Mesenchymal stem cell (in vitro differentiated cells and primary cell): ENCODE measurements around the gene BAIAP2.

ENCODE experiments used
- DNase-seq: peaks from one replicate; pipeline ENCODE4 v3.0.0-alpha.2; 2013
- H2AFZ ChIP-seq: one replicate; pipeline ENCODE4 v1.6.1; 2013; ENCODE audit warnings: low read depth, mild to moderate bottlenecking, control low read depth, inconsistent platforms, low read length, moderate library complexity
- H2AK5ac ChIP-seq: 2 replicates; pipeline ENCODE4 v1.6.1; 2013; ENCODE audit warnings: low read length, moderate library complexity, mild to moderate bottlenecking, inconsistent platforms; ENCODE audit not compliant: severe bottlenecking
- H2BK120ac ChIP-seq: one replicate; pipeline ENCODE4 v1.6.1; 2013; ENCODE audit warnings: low read depth, mild to moderate bottlenecking, inconsistent platforms, low read length, moderate library complexity
- H2BK12ac ChIP-seq, 2 experiments: one replicate each; pipeline ENCODE4 v1.6.1; 2013; ENCODE audit warnings: inconsistent platforms in 2 of 2, low read length in 2 of 2, mild to moderate bottlenecking in 2 of 2, moderate library complexity in 2 of 2, control low read depth in 1 of 2
- H2BK15ac ChIP-seq: one replicate; pipeline ENCODE4 v1.6.1; 2013; ENCODE audit warnings: mild to moderate bottlenecking, low read depth, inconsistent platforms; ENCODE audit not compliant: poor library complexity, severe bottlenecking
- H2BK5ac ChIP-seq: 2 replicates; pipeline ENCODE4 v1.6.1; 2013; ENCODE audit warnings: low read depth, mild to moderate bottlenecking, low read length, control low read depth, inconsistent platforms; ENCODE audit not compliant: poor library complexity, severe bottlenecking
- H3K14ac ChIP-seq, 2 experiments: one replicate each; pipeline ENCODE4 v1.6.1; 2013; ENCODE audit warnings: inconsistent platforms in 2 of 2, low read length in 2 of 2, control low read depth in 1 of 2, mild to moderate bottlenecking in 1 of 2, moderate library complexity in 1 of 2
- H3K18ac ChIP-seq, 2 experiments: one replicate each; pipeline ENCODE4 v1.6.1; 2013; ENCODE audit warnings: inconsistent platforms in 2 of 2, low read length in 2 of 2, control low read depth in 1 of 2, low read depth in 1 of 2, mild to moderate bottlenecking in 1 of 2
- H3K23ac ChIP-seq, 2 experiments: one replicate each; pipeline ENCODE4 v1.6.1; 2013; ENCODE audit warnings: inconsistent platforms in 2 of 2, low read length in 2 of 2, mild to moderate bottlenecking in 2 of 2, moderate library complexity in 2 of 2, control low read depth in 1 of 2
- H3K27ac ChIP-seq: 2 replicates; pipeline ENCODE4 v1.5.1; 2013; ENCODE audit warnings: mild to moderate bottlenecking, moderate library complexity, low read length, control low read depth, inconsistent platforms; ENCODE audit not compliant: poor library complexity, severe bottlenecking
- H3K27me3 ChIP-seq, 2 experiments: 2 replicates each; pipeline versions ENCODE4 v1.6.1 to v1.7.0; 2013; ENCODE audit warnings: low read length in 2 of 2, mild to moderate bottlenecking in 2 of 2, moderate library complexity in 2 of 2, control low read depth in 1 of 2, inconsistent platforms in 1 of 2; ENCODE audit not compliant: control insufficient read depth in 1 of 2, insufficient read depth in 1 of 2
- H3K36me3 ChIP-seq, 2 experiments: 2 replicates each; pipeline versions ENCODE4 v1.6.1 to v1.7.0; 2013; ENCODE audit warnings: low read length in 2 of 2, control low read depth in 1 of 2, inconsistent platforms in 1 of 2, low read depth in 1 of 2, mild to moderate bottlenecking in 1 of 2; ENCODE audit not compliant: insufficient read depth in 2 of 2, control insufficient read depth in 1 of 2
- H3K4ac ChIP-seq, 2 experiments: one replicate each; pipeline ENCODE4 v1.6.1; 2013; ENCODE audit warnings: inconsistent platforms in 2 of 2, low read length in 2 of 2, mild to moderate bottlenecking in 2 of 2, moderate library complexity in 2 of 2, control low read depth in 1 of 2, low read depth in 1 of 2
- H3K4me1 ChIP-seq: 2 replicates; pipeline ENCODE4 v1.6.1; 2013; ENCODE audit warnings: low read depth, low read length, control low read depth; ENCODE audit not compliant: control insufficient read depth, insufficient read depth
- H3K4me2 ChIP-seq: 2 replicates; pipeline ENCODE4 v1.6.1; 2013; ENCODE audit warnings: low read length, mild to moderate bottlenecking, inconsistent platforms; ENCODE audit not compliant: poor library complexity, severe bottlenecking
- H3K4me3 ChIP-seq, 2 experiments: 2 replicates each; pipeline versions ENCODE4 v1.5.1 to v1.7.0; 2013; ENCODE audit warnings: low read length in 2 of 2, mild to moderate bottlenecking in 2 of 2, control low read depth in 1 of 2, low read depth in 1 of 2; ENCODE audit not compliant: insufficient read depth in 1 of 2
- H3K79me1 ChIP-seq: replicated peaks from 2 replicates; pipeline ENCODE4 v1.6.1; 2013; ENCODE audit warnings: mild to moderate bottlenecking, control low read depth, low read length, inconsistent platforms; ENCODE audit not compliant: poor library complexity, severe bottlenecking
- H3K9ac ChIP-seq: 2 replicates; pipeline ENCODE4 v1.7.0; 2013; ENCODE audit warnings: mild to moderate bottlenecking, low read length, moderate library complexity
- H3K9me3 ChIP-seq: 2 replicates; pipeline ENCODE4 v1.7.0; 2013; ENCODE audit warnings: mild to moderate bottlenecking, low read length; ENCODE audit not compliant: control insufficient read depth
- H4K8ac ChIP-seq: one replicate; pipeline ENCODE4 v1.6.1; 2013; ENCODE audit warnings: inconsistent platforms, mild to moderate bottlenecking, low read length, moderate library complexity
- H4K91ac ChIP-seq: one replicate; pipeline ENCODE4 v1.6.1; 2013; ENCODE audit warnings: mild to moderate bottlenecking, low read length, inconsistent platforms
- WGBS: methylation state at CpG from one replicate; pipeline ENCODE4 v1.1.7; 2013; ENCODE audit warnings: mixed read lengths; 5-methylcytosine and 5-hydroxymethylcytosine counted together

The BAIAP2 gene

GRCh38 chr17:81022344-81022676, 12.6 kb upstream of the BAIAP2 start:
- no peak overlapping the region for H3K9ac ChIP-seq

GRCh38 chr17:81025065-81025740, 9.7 kb upstream of the BAIAP2 start:
- no peak overlapping the region for H2AK5ac ChIP-seq
- H3K9ac ChIP-seq, result no peak overlapping the region
- H3K4ac ChIP-seq, result no peak overlapping the region
- no peaks in the 10 kb centered on the region for H3K36me3 ChIP-seq
- no peak overlapping the region for H2BK12ac ChIP-seq
- H3K4me1 ChIP-seq, result peaks cover 14% of the 10 kb centered on the region
- H2BK120ac ChIP-seq, result no peak overlapping the region
- DNase-seq, result no peak
- no peak overlapping the region for H3K27ac ChIP-seq
- no peak overlapping the region for H4K8ac ChIP-seq
- H2BK5ac ChIP-seq, result no peak overlapping the region
- no peak overlapping the region for H3K18ac ChIP-seq
- H3K9me3 ChIP-seq, result no peaks in the 10 kb centered on the region
- H2AFZ ChIP-seq, result no peak overlapping the region
- no peak overlapping the region for H3K4me3 ChIP-seq
- WGBS, result 87% methylated on average over 16 of the region's 16 CpGs
- H3K4me2 ChIP-seq, result no peak overlapping the region
- no peak overlapping the region for H3K23ac ChIP-seq
- no peak overlapping the region for H4K91ac ChIP-seq
- H3K14ac ChIP-seq, result no peak overlapping the region
- peaks cover 1% of the 10 kb centered on the region for H3K79me1 ChIP-seq
- peaks cover 16 to 58% of the 10 kb centered on the region in 2 experiments for H3K27me3 ChIP-seq
- no peak overlapping the region for H2BK15ac ChIP-seq

More at GRCh38 chr17:81022344-81022676, 12.6 kb upstream of the BAIAP2 start:
- H3K18ac ChIP-seq, result no peak overlapping the region
- no peaks in the 10 kb centered on the region for H3K36me3 ChIP-seq
- DNase-seq, result no peak
- no peak overlapping the region for H2BK120ac ChIP-seq
- no peak overlapping the region for H3K14ac ChIP-seq
- no peaks in the 10 kb centered on the region for H3K9me3 ChIP-seq
- H3K27me3 ChIP-seq, result peaks cover 13 to 40% of the 10 kb centered on the region in 2 experiments
- peaks cover 14% of the 10 kb centered on the region for H3K4me1 ChIP-seq
- no peak overlapping the region for H2BK15ac ChIP-seq
- no peak overlapping the region for H3K4ac ChIP-seq
- H3K23ac ChIP-seq, result no peak overlapping the region
- no peak overlapping the region for H4K8ac ChIP-seq
- no peak overlapping the region for H3K27ac ChIP-seq
- H2AK5ac ChIP-seq, result no peak overlapping the region
- WGBS, result 91% methylated on average over 5 of the region's 6 CpGs
- no peak overlapping the region for H2BK5ac ChIP-seq
- H2AFZ ChIP-seq, result no peak overlapping the region
- H3K4me3 ChIP-seq, result no peak overlapping the region
- no peak overlapping the region for H2BK12ac ChIP-seq
- H3K79me1 ChIP-seq, result no peaks in the 10 kb centered on the region
- H4K91ac ChIP-seq, result no peak overlapping the region
- H3K4me2 ChIP-seq, result no peak overlapping the region

GRCh38 chr17:81025741-81026129, 9.2 kb upstream of the BAIAP2 start:
- Histone ChIP-seq H3K4me3 (peak overlapping the region in 1 of 2 experiments; percentile 59), H3K27me3 (peaks cover 16 to 58% of the 10 kb centered on the region in 2 experiments), H2AFZ (no peak overlapping the region), H2BK5ac (no peak overlapping the region), H3K36me3 (peaks cover 0 to 2% of the 10 kb centered on the region in 2 experiments), H3K23ac (no peak overlapping the region), H3K14ac (no peak overlapping the region), H2AK5ac (no peak overlapping the region), H2BK12ac (no peak overlapping the region), H2BK120ac (no peak overlapping the region), H3K4me1 (peaks cover 16% of the 10 kb centered on the region), H3K4ac (no peak overlapping the region), H2BK15ac (no peak overlapping the region), H3K9me3 (no peaks in the 10 kb centered on the region), H4K91ac (no peak overlapping the region), H3K4me2 (no peak overlapping the region), H3K18ac (no peak overlapping the region), H3K27ac (no peak overlapping the region), H3K9ac (no peak overlapping the region), H4K8ac (no peak overlapping the region), H3K79me1 (peaks cover 1% of the 10 kb centered on the region)
- 95% methylated on average over 22 of the region's 22 CpGs for WGBS
- no peak for DNase-seq

GRCh38 chr17:81026266-81027036, 8.5 kb upstream of the BAIAP2 start:
- Histone ChIP-seq H3K4ac (no peak overlapping the region), H3K27ac (no peak overlapping the region), H3K23ac (no peak overlapping the region), H2BK12ac (no peak overlapping the region), H3K36me3 (peaks cover 0 to 6% of the 10 kb centered on the region in 2 experiments), H2AFZ (no peak overlapping the region), H3K4me3 (peak overlapping the region; percentile 3 to 59), H2BK15ac (no peak overlapping the region), H3K4me1 (peaks cover 22% of the 10 kb centered on the region), H3K9me3 (no peaks in the 10 kb centered on the region), H2AK5ac (no peak overlapping the region), H3K27me3 (peaks cover 16 to 58% of the 10 kb centered on the region in 2 experiments), H3K79me1 (peaks cover 1% of the 10 kb centered on the region), H3K9ac (no peak overlapping the region), H3K18ac (no peak overlapping the region), H4K91ac (no peak overlapping the region), H4K8ac (no peak overlapping the region), H2BK120ac (no peak overlapping the region), H3K14ac (peak overlapping the region in 1 of 2 experiments; percentile 63), H3K4me2 (no peak overlapping the region), H2BK5ac (no peak overlapping the region)
- no peak for DNase-seq
- 70% methylated on average over 31 of the region's 31 CpGs for WGBS
